MG63 (cell line): ENCODE measurements around the gene IER5L. TPM values are rescaled to one million over a fixed set of nuclear protein-coding genes. Genes with fewer than 3 reads are reported as not detected.
"Not testable (repeated sequence)": the region's sequence is repeated elsewhere in the genome, so short reads cannot be mapped to it uniquely, and the experiment has no call there.

Experiments used
- DNase-seq: peaks from one replicate; pipeline ENCODE4 v3.0.0-alpha.2; 2020
- H3K27me3 ChIP-seq: fragments of 250-450 bp; sonication (Bioruptor Pico); 2 replicates; pipeline ENCODE4 v1.5.1; 2020; ENCODE audit warnings: mild to moderate bottlenecking, moderate library complexity
- H3K36me3 ChIP-seq: fragments of 250-450 bp; sonication (Bioruptor Pico); 2 replicates; pipeline ENCODE4 v1.5.1; 2020; ENCODE audit warnings: mild to moderate bottlenecking, moderate library complexity
- H3K4me3 ChIP-seq: fragments of 250-450 bp; sonication (Bioruptor Pico); 2 replicates; pipeline ENCODE4 v1.5.1; 2020; ENCODE audit warnings: mild to moderate bottlenecking, moderate library complexity
- H3K9me3 ChIP-seq: fragments of 250-450 bp; sonication (Bioruptor Pico); 2 replicates; pipeline ENCODE4 v1.5.1; 2020; ENCODE audit warnings: mild to moderate bottlenecking, moderate library complexity
- total RNA-seq: library from RNA; depleted of rRNA; stranded (reverse); fragments of >200 nt; shearing (Covaris generic); gene quantifications from 2 replicates; pipeline ENCODE4 v1.2.3, GENCODE V29; 2014; ENCODE audit warnings: low replicate concordance

The IER5L gene
- total RNA-seq, 1 experiment from 2014 or later, result 21.7 TPM

- DNase-seq, result peak; percentile 88
Measured at GRCh38 chr9:129174724-129175514, 3.1 kb downstream of the IER5L start.

GRCh38 chr9:129174102-129174723 is 3.8 kb downstream of the IER5L start:
- Histone ChIP-seq H3K9me3 (no peaks in the 10 kb centered on the region), H3K36me3 (no peaks in the 10 kb centered on the region), H3K27me3 (no peaks in the 10 kb centered on the region), H3K4me3 (peak overlapping the region; percentile 69)
- peak; percentile 85 for DNase-seq

More at GRCh38 chr9:129174724-129175514, 3.1 kb downstream of the IER5L start:
- H3K27me3 ChIP-seq, result no peaks in the 10 kb centered on the region
- no peaks in the 10 kb centered on the region for H3K36me3 ChIP-seq
- H3K9me3 ChIP-seq, result no peaks in the 10 kb centered on the region
- H3K4me3 ChIP-seq, result peak overlapping the region; percentile 69

GRCh38 chr9:129173296-129174101 is 4.6 kb downstream of the IER5L start:
- Histone ChIP-seq H3K9me3 (no peaks in the 10 kb centered on the region), H3K36me3 (no peaks in the 10 kb centered on the region), H3K4me3 (peak overlapping the region; percentile 69), H3K27me3 (no peaks in the 10 kb centered on the region)
- DNase-seq, result no peak

- H3K27me3 ChIP-seq, result no peaks in the 10 kb centered on the region
- DNase-seq, result no peak
- no peak overlapping the region for H3K4me3 ChIP-seq
- no peaks in the 10 kb centered on the region for H3K36me3 ChIP-seq
- H3K9me3 ChIP-seq, result no peaks in the 10 kb centered on the region
Measured at GRCh38 chr9:129172816-129173215, 5.2 kb downstream of the IER5L start.

GRCh38 chr9:129171993-129172751 is 5.9 kb downstream of the IER5L start:
- no peak for DNase-seq
- Histone ChIP-seq H3K36me3 (no peaks in the 10 kb centered on the region), H3K4me3 (no peak overlapping the region), H3K9me3 (no peaks in the 10 kb centered on the region), H3K27me3 (no peaks in the 10 kb centered on the region)

- no peak for DNase-seq
- no peaks in the 10 kb centered on the region for H3K27me3 ChIP-seq
- no peak overlapping the region for H3K4me3 ChIP-seq
- no peaks in the 10 kb centered on the region for H3K36me3 ChIP-seq
- no peaks in the 10 kb centered on the region for H3K9me3 ChIP-seq
Measured at GRCh38 chr9:129170229-129170628, 7.8 kb downstream of the IER5L start.

GRCh38 chr9:129166623-129167557 is 11.2 kb downstream of the IER5L start:
- Histone ChIP-seq H3K9me3 (no peaks in the 10 kb centered on the region), H3K27me3 (no peaks in the 10 kb centered on the region), H3K4me3 (peak overlapping the region; percentile 23), H3K36me3 (no peaks in the 10 kb centered on the region)
- peak; percentile 82 for DNase-seq

GRCh38 chr9:129165198-129165597 is 12.9 kb downstream of the IER5L start:
- Histone ChIP-seq H3K9me3 (no peaks in the 10 kb centered on the region), H3K36me3 (no peaks in the 10 kb centered on the region), H3K27me3 (no peaks in the 10 kb centered on the region), H3K4me3 (no peak overlapping the region)
- DNase-seq, result no peak

- Histone ChIP-seq H3K27me3 (no peaks in the 10 kb centered on the region), H3K36me3 (no peaks in the 10 kb centered on the region), H3K4me3 (no peak overlapping the region), H3K9me3 (no peaks in the 10 kb centered on the region)
- DNase-seq, result peak; percentile 59
Measured at GRCh38 chr9:129164246-129164930, 13.7 kb downstream of the IER5L start.

- no peaks in the 10 kb centered on the region for H3K36me3 ChIP-seq
- no peak overlapping the region for H3K4me3 ChIP-seq
- DNase-seq, result no peak
- H3K9me3 ChIP-seq, result no peaks in the 10 kb centered on the region
- no peaks in the 10 kb centered on the region for H3K27me3 ChIP-seq
Measured at GRCh38 chr9:129163753-129164152, 14.3 kb downstream of the IER5L start.

GRCh38 chr9:129163198-129163670 is 14.8 kb downstream of the IER5L start:
- not testable (repeated sequence) for DNase-seq, H3K4me3 ChIP-seq, H3K27me3 ChIP-seq, H3K9me3 ChIP-seq, H3K36me3 ChIP-seq

GRCh38 chr9:129162497-129163197 is 15.4 kb downstream of the IER5L start:
- Histone ChIP-seq H3K4me3 (no peak overlapping the region), H3K9me3 (no peaks in the 10 kb centered on the region), H3K36me3 (no peaks in the 10 kb centered on the region), H3K27me3 (no peaks in the 10 kb centered on the region)
- DNase-seq, result no peak

- Histone ChIP-seq H3K4me3 (no peak overlapping the region), H3K27me3 (no peaks in the 10 kb centered on the region), H3K36me3 (no peaks in the 10 kb centered on the region), H3K9me3 (no peaks in the 10 kb centered on the region)
- no peak for DNase-seq
Measured at GRCh38 chr9:129161534-129161837, 16.6 kb downstream of the IER5L start.

- Histone ChIP-seq H3K4me3 (no peak overlapping the region), H3K9me3 (no peaks in the 10 kb centered on the region), H3K36me3 (no peaks in the 10 kb centered on the region), H3K27me3 (no peaks in the 10 kb centered on the region)
- no peak for DNase-seq
Measured at GRCh38 chr9:129160712-129161533, 17.1 kb downstream of the IER5L start.
